GM12801 (cell line): ENCODE measurements around the gene TBC1D8.

Source experiments
- TF ChIP-seq, protein P1 (sequence below): IDR thresholded peaks from one replicate; pipeline ENCODE4 v1.5.1; 2011; ENCODE audit warnings: control low read depth; ENCODE audit not compliant: insufficient read length; ENCODE audit errors: extremely low read depth

Gene TBC1D8

DNA sequence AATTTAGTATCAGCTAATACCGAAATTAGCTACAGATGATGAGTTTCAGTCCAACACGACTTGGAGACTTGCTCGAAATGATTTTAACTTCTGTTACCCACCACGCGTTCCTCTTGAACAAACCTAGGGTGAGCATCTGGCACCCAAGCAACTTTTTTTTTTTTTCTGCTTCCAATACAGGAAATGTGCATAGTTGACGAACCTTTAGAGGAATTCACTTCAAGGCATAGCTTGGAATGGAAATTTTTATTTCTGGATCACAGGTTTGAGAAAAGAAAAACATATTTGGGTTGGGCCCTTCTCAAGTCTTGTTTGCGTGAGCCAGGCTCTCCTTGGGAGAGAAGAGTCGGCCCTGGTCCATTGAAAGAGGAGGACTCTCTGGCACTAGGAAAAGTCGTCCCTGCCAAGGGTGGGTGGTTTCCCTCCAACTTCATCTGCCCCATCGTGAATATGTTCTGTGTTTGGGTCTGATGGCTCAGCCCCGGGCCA is 186.5 kb downstream of the TBC1D8 start:
- TF ChIP-seq, protein P1, sequence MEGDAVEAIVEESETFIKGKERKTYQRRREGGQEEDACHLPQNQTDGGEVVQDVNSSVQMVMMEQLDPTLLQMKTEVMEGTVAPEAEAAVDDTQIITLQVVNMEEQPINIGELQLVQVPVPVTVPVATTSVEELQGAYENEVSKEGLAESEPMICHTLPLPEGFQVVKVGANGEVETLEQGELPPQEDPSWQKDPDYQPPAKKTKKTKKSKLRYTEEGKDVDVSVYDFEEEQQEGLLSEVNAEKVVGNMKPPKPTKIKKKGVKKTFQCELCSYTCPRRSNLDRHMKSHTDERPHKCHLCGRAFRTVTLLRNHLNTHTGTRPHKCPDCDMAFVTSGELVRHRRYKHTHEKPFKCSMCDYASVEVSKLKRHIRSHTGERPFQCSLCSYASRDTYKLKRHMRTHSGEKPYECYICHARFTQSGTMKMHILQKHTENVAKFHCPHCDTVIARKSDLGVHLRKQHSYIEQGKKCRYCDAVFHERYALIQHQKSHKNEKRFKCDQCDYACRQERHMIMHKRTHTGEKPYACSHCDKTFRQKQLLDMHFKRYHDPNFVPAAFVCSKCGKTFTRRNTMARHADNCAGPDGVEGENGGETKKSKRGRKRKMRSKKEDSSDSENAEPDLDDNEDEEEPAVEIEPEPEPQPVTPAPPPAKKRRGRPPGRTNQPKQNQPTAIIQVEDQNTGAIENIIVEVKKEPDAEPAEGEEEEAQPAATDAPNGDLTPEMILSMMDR: no peak

DNA sequence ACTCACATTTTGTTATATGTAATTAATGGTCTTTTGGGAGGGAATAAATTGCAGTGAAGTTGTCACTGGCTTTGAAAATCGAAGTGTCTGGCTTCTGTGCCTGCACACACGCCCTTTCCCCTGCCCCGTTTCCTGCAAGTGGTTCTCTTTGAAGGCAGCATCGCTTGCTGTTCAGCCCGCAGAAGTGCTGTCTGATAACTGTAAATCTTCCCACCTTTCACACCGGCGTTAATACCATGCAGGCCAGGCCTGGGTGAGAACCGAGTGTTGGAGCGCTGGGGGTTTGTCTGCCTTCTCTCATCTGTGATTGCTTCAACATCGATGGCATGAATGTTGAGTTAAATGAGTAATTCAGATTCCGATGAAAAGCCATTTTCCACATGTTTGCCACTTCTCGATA is 187.0 kb downstream of the TBC1D8 start:
- TF ChIP-seq, protein P1: no peak

DNA sequence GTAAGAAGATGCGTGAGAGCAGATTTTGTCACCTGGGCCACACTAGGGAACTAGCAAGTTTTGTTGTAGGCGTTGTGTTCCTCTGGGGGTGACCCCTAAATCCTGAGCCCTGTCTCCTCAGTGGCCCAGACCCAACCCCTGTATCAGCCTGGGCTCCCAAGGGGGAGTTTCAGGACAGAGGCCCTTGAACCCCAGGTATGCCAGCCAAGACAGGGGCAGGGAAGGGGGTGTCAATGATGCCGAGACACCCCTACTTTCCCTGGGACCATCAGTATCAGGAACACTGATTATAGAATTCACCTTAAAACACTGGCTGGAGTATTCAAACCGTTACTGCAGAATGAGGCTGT is 188.2 kb downstream of the TBC1D8 start:
- TF ChIP-seq, protein P1: no peak

DNA sequence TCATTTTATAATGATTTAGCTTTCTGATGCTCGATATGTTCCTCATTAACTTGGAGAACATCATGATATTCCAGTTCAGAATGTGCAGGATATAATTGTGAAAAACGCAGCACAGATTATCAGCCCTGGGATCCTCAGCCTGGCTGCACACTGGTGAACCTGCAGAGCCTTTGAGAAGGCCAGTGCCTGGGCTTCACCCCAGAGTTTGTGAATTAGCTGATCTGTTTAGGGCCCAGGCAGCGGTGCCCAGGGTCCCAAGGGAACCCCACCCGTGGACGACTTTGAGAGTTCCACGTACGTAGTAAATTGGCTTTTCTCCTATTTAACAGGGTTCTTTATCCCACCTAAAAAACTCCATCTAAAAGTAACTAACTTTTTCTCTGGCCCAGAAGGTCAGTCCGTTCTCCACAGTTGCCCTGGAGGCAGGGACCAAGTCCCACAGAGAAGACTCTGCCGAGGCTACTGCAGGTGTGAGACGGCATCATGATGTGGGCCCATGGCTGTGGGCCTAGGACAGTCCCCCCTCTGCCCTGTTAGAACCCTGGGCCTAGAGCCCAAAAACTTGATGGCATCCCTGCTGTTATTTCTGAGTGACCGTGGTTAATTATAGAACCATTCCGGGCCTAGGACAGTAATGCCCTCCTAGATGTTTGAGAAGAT is 188.7 kb downstream of the TBC1D8 start:
- TF ChIP-seq, protein P1: no peak

DNA sequence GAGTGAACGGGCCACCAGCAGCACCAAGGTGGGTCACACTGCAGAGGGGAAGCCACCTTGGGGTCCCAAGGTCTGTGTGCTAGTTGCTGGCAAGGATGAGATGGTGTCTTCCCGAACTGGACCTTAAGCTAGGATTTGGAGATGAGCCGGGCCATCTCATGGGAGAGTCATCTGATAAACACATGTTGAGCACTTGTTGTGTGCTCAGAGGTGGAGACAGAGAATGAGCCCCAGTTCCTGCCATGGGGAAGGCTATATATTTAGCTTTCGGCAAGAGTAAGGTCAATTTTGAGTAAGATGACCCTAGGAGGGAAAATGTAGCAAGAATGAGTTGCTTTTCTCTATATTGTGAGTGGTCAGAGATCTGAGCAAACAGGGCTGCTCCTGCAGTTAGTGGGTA is 190.5 kb downstream of the TBC1D8 start:
- TF ChIP-seq, protein P1: no peak

DNA sequence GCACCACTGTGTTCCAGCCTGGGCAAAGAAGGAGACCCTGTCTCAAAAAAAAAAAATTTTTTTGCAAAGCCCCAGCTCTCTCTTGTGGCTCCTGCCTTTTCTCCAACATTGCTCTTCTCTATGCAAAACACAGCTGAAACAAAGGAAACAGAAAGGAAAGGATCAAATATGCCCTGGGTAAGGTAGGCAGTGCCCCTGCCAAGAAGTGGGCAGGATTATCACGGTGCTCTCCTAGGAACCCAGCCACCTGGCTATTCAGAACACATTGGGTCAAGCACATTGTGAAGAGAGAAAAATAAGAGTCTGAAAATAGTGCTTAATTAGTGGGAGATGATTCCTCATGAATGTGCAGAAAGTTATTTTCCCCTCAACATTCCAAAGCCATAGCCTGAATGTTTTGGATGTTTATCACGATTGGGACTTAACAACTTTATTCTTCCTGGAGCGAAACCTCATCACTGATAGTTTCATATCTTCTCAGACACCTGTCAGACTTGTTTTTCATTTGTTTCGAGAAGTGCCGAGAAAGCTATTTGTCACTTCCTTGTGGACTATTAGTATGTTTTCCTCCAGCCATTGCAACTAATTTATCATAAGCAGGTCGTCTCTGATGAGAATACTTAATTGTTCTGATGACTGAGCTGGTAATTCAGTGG is 191.8 kb downstream of the TBC1D8 start:
- TF ChIP-seq, protein P1: no peak

DNA sequence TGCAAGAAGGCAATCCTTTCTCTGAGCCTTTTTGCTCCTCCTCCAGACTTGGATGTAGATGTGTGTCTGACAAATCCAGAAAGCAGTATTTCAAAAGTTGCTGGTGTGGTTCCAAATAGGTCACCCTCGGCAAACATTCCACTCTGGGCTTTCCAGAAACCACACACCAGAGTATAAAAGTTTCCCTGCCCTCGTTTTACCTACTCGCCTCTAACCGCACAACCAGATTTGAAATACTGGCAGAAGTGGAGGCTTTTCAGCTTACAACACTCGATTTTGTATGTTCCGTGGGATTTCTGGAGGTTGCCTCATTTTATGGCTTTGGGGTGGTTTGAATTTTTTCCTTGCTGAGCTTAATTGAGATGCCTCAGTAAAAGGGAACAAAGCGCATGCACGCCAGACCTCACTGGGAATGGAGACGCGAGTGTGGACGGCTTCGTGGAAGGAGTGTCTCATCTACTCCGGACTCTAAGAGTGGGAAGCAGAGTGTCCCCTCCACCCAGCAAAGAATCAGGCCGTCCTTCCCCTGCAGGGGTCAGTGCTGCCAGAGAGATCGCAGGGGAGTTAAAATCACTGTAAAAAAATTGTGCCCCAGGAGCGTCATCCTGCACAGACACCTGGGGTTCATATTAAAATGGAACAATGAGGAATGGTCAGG is 193.1 kb downstream of the TBC1D8 start:
- TF ChIP-seq, protein P1: no peak
